Left hindlimb (tissue), 1 donor: ENCODE data around the gene CAB39L.

ENCODE experiments used
- DNase-seq: peaks from one replicate; pipeline ENCODE4 v3.0.0-alpha.2; 2018

CAB39L gene

DNA sequence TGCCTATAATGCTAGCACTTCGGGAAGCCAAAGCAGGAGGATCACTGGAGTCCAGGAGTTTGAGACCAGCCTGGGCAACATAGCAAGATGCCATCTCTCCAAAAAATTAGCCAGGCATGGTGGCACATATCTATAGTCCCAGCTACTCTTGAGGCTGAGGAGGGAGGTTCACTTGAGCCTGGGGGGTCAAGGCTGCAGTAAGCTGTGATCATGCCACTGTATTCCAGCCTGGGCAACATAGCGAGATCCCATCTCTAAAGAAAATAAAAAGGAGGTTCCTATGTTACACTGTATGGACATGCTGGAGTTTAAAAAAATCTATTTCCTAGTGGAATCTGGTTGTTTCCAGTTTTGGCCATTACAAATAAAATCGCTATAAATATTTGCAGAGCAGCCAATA is 2.6 kb downstream of the CAB39L start:
- no peak for DNase-seq

- DNase-seq = no peak
These were observed 4.3 kb downstream of the CAB39L start for GRCh38 chr13:49439609-49440008.

DNA sequence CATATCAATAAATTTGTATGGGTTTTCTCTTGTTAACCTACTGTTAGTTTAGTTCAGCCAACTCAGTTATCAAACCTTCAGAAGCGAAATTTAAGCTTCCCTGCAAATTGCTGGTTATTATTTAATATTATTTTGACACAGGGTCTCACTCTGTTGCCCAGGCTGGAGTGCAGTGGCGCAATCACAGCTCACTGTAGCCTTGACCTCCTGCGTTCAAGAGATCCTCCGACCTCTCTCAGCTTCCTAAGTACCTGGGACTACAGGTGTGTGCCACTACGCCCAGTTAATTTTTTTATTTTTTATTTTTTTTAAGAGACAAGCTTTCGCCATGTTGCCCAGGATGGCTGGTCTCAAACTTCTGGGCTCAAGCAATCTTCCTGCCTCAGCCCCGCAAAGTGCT is 6.2 kb downstream of the CAB39L start:
- DNase-seq = no peak

- peak; percentile 47 for DNase-seq
These were observed 7.0 kb downstream of the CAB39L start for GRCh38 chr13:49436890-49437289.

DNA sequence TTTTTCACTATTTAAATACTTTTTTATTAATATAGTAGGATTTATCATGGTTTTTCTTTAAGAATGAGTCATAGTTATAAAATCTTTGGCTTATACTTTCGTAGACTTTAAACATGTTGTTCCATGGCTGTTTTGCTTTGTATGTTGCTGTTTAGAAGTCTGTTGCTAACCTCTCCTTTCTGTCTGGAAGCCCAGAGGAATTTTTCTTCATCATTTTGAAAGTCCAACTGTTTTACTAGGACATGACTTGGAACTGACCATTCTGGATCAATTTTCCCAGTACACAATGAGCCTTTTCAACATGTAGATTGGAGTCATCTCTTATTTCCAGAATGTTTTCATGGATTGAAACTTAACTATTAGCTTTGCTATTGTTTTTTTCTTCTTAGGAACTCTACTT is 7.9 kb downstream of the CAB39L start:
- no peak for DNase-seq

DNA sequence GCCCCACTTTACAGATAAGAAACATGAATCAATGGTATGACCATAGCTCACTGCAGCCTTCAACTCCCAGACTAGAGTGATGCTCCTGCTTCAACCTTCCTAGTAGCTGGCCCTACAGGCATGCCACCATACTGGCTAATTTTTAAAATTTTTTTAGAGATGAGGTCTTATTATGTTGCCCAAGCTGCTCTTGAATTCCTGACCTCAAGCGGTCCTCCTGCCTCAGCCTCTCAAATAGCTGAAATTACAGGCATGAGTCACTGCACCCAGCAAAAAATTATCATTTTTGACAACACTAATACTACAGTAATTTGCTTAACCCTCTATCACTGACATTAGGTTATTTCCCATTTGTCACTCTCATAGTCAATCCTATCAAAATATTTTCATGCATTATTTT is 14.7 kb downstream of the CAB39L start:
- DNase-seq = no peak

DNA sequence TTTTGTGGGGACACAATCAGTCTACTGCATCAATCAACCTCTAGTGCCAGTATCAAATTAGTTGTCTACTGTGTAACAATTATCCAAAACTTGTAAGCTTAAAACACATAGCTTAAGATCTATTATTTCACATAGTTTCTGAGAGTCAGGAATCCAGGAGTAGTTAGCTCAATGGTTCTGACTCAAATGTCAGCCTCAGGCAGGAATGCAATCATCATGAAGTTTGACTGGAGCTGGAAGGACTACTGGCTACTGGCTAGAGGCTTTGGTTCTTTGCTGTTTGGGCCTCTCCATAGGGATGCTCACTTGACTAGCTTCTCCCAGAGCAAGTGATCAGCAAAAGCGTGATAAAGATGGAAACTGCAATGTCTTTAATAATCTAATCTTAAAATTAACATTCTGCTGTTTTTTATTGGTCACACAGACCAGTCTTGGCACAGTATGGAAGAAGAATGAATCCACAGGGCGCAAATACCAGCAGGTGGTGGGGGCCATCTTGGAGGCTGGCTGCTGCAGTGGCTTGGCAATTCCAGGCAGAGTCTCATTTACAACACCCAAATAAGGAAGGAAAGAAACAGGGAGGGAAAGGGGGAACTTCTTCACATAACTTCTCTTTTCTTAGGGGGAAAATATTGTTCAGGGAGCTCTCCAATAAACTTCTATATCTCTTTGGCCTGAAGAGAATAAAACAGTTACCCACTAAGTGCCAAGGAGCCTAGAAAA is 15.7 kb downstream of the CAB39L start:
- DNase-seq = no peak

DNA sequence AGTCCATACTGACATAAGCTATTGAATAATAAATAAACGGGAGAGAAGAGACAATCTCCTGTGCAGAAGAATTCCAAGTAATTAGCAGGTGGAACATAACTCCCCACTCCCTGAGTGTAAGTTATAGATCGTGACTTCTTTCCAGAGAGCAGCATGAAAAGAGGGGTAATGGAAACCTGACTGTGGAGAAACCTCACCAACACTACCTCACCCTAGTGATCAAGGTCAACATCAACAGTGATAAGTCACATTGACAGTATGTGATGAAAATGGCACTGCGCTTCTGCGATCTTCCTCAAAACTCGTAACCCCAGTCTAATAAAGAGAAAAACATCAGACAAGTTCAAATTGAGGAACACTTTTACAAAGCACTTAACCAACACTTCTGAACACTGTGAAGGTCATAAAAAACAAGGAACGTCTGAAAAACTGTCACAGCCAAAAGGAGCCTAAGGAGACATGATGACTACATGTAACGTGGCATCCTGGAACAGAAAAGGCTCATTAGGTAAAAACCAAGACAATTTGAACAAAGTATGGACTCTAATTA is 19.8 kb downstream of the CAB39L start:
- DNase-seq = no peak

DNA sequence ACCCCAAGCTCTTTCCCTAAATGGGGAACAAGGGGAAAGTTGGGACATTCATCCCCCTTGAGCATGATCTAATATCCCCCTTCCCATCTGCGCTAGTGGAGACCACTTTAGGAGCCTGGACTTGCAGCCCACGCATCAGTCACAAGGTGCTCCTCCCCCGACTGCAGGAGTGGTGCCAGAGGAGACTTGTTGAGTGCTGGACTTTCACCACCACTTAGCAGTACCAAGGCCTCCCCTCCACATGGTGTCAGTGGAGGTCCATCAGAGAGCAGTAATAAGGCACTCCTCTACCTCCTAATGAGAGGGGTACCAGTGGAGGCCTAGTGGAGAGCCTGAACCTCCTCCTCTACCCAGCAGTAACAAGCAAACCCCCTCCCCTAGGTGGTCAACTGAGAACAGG is 22.5 kb downstream of the CAB39L start:
- DNase-seq = no peak

DNA sequence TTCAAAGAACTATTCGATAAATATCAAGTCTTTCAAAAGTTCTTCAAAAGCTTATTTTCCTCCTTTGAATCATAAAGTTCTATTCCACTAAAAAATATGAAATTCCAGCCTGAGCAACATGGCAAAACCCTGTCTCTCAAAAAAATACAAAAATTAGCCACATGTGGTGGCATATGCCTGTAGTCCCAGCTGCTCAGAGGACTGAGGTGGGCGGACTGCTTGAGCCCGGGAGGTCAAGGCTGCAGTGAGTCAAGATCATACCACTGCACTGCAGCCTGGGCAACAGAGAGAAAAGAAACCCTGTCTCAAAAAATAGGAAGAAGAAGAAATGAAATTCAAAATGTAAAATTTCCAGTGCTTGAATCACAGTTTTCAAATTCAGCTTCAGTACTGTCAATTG is 24.6 kb downstream of the CAB39L start:
- DNase-seq = no peak

GRCh38 chr13:49418206-49418605 is 25.7 kb downstream of the CAB39L start:
- no peak for DNase-seq

DNA sequence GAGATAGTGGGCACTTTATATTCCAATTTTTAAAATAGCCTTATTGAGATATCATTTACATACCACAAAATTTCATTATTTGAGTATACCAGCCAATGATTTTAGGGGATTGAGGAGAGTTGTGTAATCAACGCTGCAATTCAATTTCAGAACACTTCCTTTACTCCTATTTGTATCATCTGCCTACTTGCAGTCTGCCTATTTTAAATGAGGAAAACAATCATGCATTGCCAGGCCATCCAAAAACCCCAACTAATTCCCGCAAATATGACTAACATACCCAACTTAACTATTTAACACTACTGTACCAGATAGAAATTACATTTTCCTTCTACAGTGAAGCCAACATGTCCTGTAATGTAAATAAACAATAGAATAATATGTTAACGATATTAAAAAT is 26.7 kb downstream of the CAB39L start:
- no peak for DNase-seq

DNA sequence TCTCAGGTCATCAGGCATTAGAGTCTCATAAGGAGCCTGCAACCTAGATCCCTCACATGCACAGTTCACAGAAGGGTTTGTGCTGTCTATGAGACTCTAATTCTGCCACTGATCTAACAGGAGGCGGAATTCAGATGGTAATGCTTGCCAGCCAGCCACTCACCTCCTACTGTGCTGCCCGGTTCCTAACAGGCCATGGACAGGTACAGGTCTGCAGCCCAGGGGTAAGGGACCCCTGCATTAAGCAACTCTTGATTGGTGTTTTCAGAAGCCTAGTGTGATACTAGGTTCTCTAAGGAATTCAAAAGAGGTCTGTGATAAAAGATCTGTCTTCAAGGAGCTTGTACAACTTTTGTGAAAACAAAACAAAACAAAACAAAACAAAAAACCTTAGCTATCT is 31.1 kb downstream of the CAB39L start:
- DNase-seq = no peak

GRCh38 chr13:49411353-49411752 is 32.5 kb downstream of the CAB39L start:
- no peak for DNase-seq

- DNase-seq = no peak
These were observed 33.4 kb downstream of the CAB39L start for GRCh38 chr13:49410477-49410876.

DNA sequence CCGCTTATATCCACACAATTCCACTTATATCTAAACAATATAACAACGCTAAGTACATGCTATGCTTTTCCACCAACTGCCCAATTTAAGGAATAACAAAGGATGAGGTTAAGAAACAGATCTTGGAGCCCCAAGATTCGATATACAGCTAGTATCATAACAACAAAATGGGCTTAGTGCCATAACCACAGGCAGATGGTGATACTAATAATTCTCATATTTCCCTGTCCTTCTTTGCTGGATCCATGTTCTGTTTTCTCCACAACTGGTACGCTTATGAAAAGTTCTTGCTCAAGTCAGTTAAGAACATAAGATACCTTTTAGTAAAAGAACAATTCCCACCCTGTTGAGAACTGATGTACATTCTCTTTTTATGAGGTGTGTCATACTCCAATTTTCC is 33.9 kb downstream of the CAB39L start:
- no peak for DNase-seq

DNA sequence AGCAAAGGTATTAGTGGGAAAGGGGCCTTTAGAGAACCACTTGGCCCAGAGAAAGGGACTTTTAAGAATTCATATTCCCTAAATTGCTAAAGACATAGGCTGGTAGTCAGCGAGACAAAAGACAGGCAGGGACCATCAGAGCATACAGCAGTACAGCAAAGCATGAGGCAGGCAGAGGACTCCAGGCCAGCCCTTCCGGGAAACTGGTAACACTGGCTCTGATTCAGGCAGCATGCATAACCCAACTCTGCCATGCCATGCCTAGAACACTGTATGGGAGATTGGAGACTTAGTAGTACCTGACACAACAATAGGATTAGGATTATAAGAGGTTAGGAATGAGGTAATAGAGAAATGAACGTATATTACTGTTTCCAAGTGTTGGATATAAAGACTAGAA is 34.9 kb downstream of the CAB39L start:
- no peak for DNase-seq

DNA sequence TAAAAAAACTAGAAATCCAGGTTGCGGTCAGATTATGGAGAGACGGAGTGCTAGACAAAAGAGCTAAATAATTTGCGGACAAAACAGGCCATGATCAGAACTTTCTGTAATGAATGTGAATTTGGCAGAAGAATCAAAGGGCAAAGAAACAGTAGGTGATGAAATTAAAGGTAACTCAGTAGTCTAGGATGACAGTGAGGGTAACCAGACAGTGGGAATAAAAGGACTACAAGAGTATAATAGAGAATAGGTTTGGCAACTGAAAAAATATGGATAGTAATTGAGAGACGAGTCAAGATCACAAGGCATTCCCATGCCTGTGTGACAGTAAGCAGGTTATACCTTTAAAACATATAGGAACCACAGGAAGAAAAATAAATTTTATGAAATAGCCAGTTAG is 35.9 kb downstream of the CAB39L start:
- DNase-seq = no peak

- no peak for DNase-seq
These were observed 36.8 kb downstream of the CAB39L start for GRCh38 chr13:49407068-49407467.

DNA sequence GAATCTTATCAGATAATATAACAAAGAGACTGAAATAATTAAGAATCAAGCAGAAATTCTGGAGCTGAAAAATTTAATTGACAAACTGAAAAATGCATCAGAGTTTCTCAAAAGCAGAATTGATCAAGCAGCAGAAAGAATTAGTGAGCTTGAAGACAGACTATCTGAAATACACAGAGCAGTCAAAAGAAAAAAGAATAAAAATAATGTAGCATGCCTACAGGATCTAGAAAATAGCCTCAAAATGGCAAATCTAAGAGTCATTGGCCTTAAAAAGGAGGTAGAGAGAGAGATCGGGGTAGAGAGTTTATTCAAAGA is 39.2 kb downstream of the CAB39L start:
- DNase-seq = no peak

DNA sequence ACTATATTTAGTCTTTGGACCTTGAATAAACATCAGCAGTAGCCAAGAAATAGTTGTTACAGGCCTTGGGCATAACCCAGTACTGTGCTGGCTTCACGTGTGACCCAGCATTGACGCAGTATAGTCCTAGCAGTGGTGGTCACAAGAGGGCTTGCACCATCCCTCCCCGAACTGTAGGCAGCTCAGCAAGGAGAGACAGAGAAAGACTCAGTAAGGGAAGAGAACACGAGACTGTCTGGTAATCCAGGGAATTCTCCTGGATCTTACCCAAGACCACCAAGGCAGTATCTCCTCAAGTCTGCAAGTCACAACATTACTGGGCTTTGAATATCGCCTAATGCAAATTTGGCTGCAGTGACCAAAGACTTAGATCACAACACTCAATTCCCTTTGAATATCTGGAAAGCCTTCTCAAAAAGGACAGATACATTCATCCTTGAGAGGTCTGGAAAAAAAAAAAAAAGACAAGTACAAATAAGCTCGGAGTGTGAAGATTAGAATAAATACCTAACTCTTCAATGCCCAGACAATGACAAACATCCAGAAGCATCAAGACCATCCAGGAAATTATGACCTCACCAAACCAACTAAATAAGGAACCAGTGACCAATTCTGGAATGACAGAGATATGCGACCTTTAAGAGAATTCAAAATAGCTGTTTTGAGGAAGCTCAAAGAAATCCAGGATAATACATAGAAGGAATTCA is 39.7 kb downstream of the CAB39L start:
- DNase-seq = no peak

- no peak for DNase-seq
These were observed 42.9 kb downstream of the CAB39L start for GRCh38 chr13:49400755-49401659.

DNA sequence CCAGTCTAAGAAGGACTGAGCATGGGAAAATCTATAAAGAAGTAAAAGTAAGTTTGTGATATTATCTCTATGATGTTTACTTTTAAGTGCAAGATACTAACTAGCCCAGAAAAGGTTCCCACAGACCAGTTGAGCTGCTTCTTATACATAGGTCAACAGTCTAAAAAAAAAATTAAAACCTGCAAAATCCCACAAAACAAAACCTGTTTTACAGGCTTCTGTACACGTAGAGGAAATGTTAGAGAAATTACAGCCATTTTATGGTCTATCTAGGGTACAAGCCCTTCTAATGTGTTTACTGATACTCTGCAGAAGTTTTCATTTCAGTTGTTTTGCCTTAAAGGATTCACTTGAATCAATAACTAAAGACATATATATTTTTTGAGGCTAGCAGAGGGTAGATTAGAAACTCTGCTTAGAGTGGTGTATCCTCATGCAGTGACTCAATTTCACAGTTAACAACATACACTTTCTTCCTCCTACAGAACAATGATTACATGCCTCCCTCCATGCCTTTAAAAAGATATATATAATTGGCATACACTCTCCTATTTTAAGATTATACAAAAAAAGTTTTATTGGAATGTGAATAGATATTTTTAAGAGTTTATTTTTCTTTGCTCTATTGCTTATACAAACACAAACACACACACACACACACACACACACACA is 43.9 kb downstream of the CAB39L start:
- no peak for DNase-seq
